Measurements from ENCODE around the gene MAGEF1. TPM values are rescaled to one million over a fixed set of nuclear protein-coding genes. Genes with fewer than 3 reads are reported as not detected.
A peak's percentile ranks its signal among the peaks of the same experiment; 100 is the strongest.

The MAGEF1 gene
- total and polyA plus RNA-seq, 9 of the 15 experiments (the other 6 are each of a cell fraction or from before 2014, with no cell fraction given), result 1.5 to 39.1 (median 19.8) TPM

DNA sequence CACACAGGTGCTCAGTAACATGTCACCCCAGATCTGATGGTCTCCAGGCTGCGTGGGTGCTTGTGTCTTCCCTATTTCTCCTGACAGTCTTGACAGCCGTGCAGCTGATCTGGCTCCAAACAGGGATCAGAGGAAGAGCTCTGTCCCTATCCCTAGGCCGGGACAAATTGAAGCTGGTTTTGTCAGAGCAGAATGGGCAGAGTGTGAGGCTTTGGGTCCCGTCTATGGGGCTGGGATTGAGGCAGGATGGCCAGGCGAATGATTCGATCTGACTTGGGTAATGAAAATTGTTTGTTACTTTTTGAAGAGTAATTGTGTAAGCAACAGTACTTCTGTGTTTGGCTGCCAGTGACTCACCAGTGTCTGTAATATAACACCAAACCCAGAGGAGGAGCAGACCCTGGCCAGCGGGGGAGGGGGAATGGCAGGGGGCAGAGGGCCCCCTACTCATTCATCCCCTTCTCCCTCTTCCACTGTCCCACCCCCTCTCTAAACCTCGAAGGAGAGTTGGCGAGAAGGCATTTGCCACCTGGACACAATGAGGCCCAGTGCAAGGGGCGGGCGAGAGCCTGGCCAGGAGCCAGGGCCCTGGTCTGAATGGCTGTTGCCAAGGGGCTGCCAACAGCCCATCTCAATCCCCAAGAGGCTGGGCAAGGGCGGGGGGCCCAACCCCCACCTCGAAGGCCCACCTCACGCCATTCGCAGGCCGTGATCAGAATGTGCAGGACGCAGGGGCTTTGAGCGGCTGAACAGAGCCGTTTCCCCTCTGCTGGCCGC is 4.9 kb upstream of the MAGEF1 start (continued):
- TF ChIP-seq, protein P1, sequence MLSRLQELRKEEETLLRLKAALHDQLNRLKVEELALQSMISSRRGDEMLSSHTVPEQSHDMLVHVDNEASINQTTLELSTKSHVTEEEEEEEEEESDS (CRISPR knock-in tag; IDR thresholded peaks at IDR 0.05), result no peak
- no peak for TF ChIP-seq CREB5 (CRISPR knock-in tag; IDR thresholded peaks at IDR 0.05)
- no peak for TF ChIP-seq FOXM1 (IDR thresholded peaks at IDR 0.05; ENCODE audit: low read depth)
- TF ChIP-seq FOXM1 (CRISPR knock-in tag; IDR thresholded peaks at IDR 0.05; ENCODE audit: low read depth), result no peak
- TF ChIP-seq FOSL1 (tag; conservative IDR thresholded peaks at IDR 0.05), result peak; percentile 84
- no peak for TF ChIP-seq PHB2 (IDR thresholded peaks at IDR 0.05; ENCODE audit: low read depth)
- no peak for TF ChIP-seq ZNF830 (CRISPR knock-in tag; IDR thresholded peaks at IDR 0.05)
- TF ChIP-seq SMARCE1 (IDR thresholded peaks at IDR 0.05), result 0 out of 2 replicates have a peak, but pooled peaks have one; percentile 27
- no peak for TF ChIP-seq MBD2 (IDR thresholded peaks at IDR 0.05; ENCODE audit: borderline replicate concordance, low read depth)
- TF ChIP-seq, protein P2, sequence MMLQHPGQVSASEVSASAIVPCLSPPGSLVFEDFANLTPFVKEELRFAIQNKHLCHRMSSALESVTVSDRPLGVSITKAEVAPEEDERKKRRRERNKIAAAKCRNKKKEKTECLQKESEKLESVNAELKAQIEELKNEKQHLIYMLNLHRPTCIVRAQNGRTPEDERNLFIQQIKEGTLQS (IDR thresholded peaks at IDR 0.05), result peak; percentile 52
- TF ChIP-seq, protein P2 (CRISPR knock-in tag; conservative IDR thresholded peaks at IDR 0.05), result no peak
- TF ChIP-seq ZBTB7A (IDR thresholded peaks at IDR 0.05; ENCODE audit: borderline replicate concordance, control insufficient read depth, low read depth, low read length), result peak; percentile 84
- TF ChIP-seq, protein P3, sequence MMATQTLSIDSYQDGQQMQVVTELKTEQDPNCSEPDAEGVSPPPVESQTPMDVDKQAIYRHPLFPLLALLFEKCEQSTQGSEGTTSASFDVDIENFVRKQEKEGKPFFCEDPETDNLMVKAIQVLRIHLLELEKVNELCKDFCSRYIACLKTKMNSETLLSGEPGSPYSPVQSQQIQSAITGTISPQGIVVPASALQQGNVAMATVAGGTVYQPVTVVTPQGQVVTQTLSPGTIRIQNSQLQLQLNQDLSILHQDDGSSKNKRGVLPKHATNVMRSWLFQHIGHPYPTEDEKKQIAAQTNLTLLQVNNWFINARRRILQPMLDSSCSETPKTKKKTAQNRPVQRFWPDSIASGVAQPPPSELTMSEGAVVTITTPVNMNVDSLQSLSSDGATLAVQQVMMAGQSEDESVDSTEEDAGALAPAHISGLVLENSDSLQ (IDR thresholded peaks at IDR 0.05), result 0 out of 2 replicates have a peak, but pooled peaks have one; percentile 8
- TF ChIP-seq RBBP5 (IDR thresholded peaks at IDR 0.05; ENCODE audit: borderline replicate concordance, insufficient read depth, low read length, poor library complexity, severe bottlenecking), result peak; percentile 31
- no peak for TF ChIP-seq SMARCC2 (IDR thresholded peaks at IDR 0.05; ENCODE audit: low read depth)
- TF ChIP-seq MCM2 (IDR thresholded peaks at IDR 0.05; ENCODE audit: low read depth), result no peak
- TF ChIP-seq, protein P4, sequence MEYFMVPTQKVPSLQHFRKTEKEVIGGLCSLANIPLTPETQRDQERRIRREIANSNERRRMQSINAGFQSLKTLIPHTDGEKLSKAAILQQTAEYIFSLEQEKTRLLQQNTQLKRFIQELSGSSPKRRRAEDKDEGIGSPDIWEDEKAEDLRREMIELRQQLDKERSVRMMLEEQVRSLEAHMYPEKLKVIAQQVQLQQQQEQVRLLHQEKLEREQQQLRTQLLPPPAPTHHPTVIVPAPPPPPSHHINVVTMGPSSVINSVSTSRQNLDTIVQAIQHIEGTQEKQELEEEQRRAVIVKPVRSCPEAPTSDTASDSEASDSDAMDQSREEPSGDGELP (CRISPR knock-in tag; IDR thresholded peaks at IDR 0.05; ENCODE audit: borderline replicate concordance), result peak; percentile 20; the same call in 1 of the 2 replicates
- TF ChIP-seq POU5F1 (IDR thresholded peaks at IDR 0.05; ENCODE audit: borderline replicate concordance, low read depth, low read length, partially characterized antibody), result no peak
- no peak for TF ChIP-seq GTF3C2 (IDR thresholded peaks at IDR 0.05; ENCODE audit: borderline replicate concordance, extremely low read depth, insufficient read length)
- TF ChIP-seq NFIC (IDR thresholded peaks at IDR 0.05), result peak; percentile 67
- peak; percentile 38; the same call in 1 of the 2 replicates for TF ChIP-seq DPF2 (IDR thresholded peaks at IDR 0.05)
